DND-41 (cell line): Measurements from ENCODE around the gene ATF6.

Experiments used
- ATAC-seq: fragments of 200-7000 bp; cut with Tn5 transposase; 3 replicates; pipeline ENCODE4 v1.9.1; 2021; ENCODE audit warnings: low read depth; ENCODE audit not compliant: insufficient read depth
- DNase-seq: peaks from one replicate; pipeline ENCODE4 v3.0.0-alpha.2; 2020
- H2AFZ ChIP-seq: 2 replicates; pipeline ENCODE4 v1.6.0; 2012; ENCODE audit warnings: low read depth, low read length
- H3K27ac ChIP-seq: 2 replicates; pipeline ENCODE4 v1.5.1; 2012; ENCODE audit warnings: low read length, inconsistent platforms
- H3K27me3 ChIP-seq: fragments of 200-600 bp; sonication (generic); 2 replicates; pipeline ENCODE4 v1.6.0; 2012; ENCODE audit warnings: low read length, mild to moderate bottlenecking, inconsistent platforms; ENCODE audit not compliant: insufficient read depth, poor library complexity
- H3K36me3 ChIP-seq: 2 replicates; pipeline ENCODE4 v1.5.1; 2012; ENCODE audit warnings: low read length, inconsistent platforms; ENCODE audit not compliant: insufficient read depth
- H3K4me1 ChIP-seq: 2 replicates; pipeline ENCODE4 v1.5.1; 2012; ENCODE audit warnings: mild to moderate bottlenecking, low read length; ENCODE audit not compliant: insufficient read depth
- H3K4me2 ChIP-seq: 2 replicates; pipeline ENCODE4 v1.6.0; 2012; ENCODE audit warnings: mild to moderate bottlenecking, moderate library complexity, low read length, inconsistent platforms; ENCODE audit not compliant: insufficient read depth
- H3K4me3 ChIP-seq, 2 experiments: fragments of 200-600 bp in 1 of 2; shearing (Covaris generic) in 1 of 2; 2 replicates each; pipeline ENCODE4 v1.5.1; 2012 to 2016; ENCODE audit warnings: inconsistent platforms in 2 of 2, low read length in 2 of 2, mild to moderate bottlenecking in 2 of 2, low read depth in 1 of 2, moderate library complexity in 1 of 2
- H3K79me2 ChIP-seq: 2 replicates; pipeline ENCODE4 v1.6.0; 2012; ENCODE audit warnings: low read length, inconsistent platforms; ENCODE audit not compliant: insufficient read depth
- H3K9ac ChIP-seq: 2 replicates; pipeline ENCODE4 v1.6.0; 2012; ENCODE audit warnings: low read depth, mild to moderate bottlenecking, inconsistent platforms, low read length, moderate library complexity
- H3K9me3 ChIP-seq: 2 replicates; pipeline ENCODE4 v1.5.1; 2012; ENCODE audit warnings: low read length, moderate library complexity, mild to moderate bottlenecking, inconsistent platforms; ENCODE audit not compliant: insufficient read depth, severe bottlenecking
- H4K20me1 ChIP-seq: 2 replicates; pipeline ENCODE4 v1.6.0; 2012; ENCODE audit warnings: low read length; ENCODE audit not compliant: insufficient read depth
- CTCF ChIP-seq: IDR thresholded peaks from 2 replicates; pipeline ENCODE4 v1.5.1; 2012; ENCODE audit warnings: borderline replicate concordance, low read length, moderate library complexity, mild to moderate bottlenecking; ENCODE audit not compliant: poor library complexity, severe bottlenecking; ENCODE audit errors: extremely low read depth
- EZH2 ChIP-seq: IDR thresholded peaks from 3 replicates; pipeline ENCODE4 v1.6.1; 2012; ENCODE audit warnings: borderline replicate concordance, low read depth, mild to moderate bottlenecking, moderate library complexity, low read length, inconsistent platforms; ENCODE audit not compliant: severe bottlenecking

Gene ATF6

GRCh38 chr1:162006081-162006480 lies 240.0 kb downstream of the ATF6 start:
- H3K9ac ChIP-seq, result no peak overlapping the region
- TF ChIP-seq CTCF (no peak), EZH2 (no peak)
- H3K27me3 ChIP-seq, result peaks cover 10% of the 10 kb centered on the region
- DNase-seq (no peak), ATAC-seq (no peak)
- H3K4me2 ChIP-seq, result no peak overlapping the region
- H3K4me3 ChIP-seq, result no peak overlapping the region
- no peaks in the 10 kb centered on the region for H3K36me3 ChIP-seq
- no peaks in the 10 kb centered on the region for H3K79me2 ChIP-seq
- no peaks in the 10 kb centered on the region for H4K20me1 ChIP-seq
- no peaks in the 10 kb centered on the region for H3K4me1 ChIP-seq
- H3K27ac ChIP-seq, result no peak overlapping the region
- H3K9me3 ChIP-seq, result no peaks in the 10 kb centered on the region
- H2AFZ ChIP-seq, result no peak overlapping the region

GRCh38 chr1:162007466-162007865 lies 241.3 kb downstream of the ATF6 start:
- H3K4me1 ChIP-seq, result no peaks in the 10 kb centered on the region
- ATAC-seq, result no peak

GRCh38 chr1:162008799-162009198 lies 242.7 kb downstream of the ATF6 start:
- Histone ChIP-seq H3K27me3 (peaks cover 10% of the 10 kb centered on the region), H3K36me3 (no peaks in the 10 kb centered on the region), H3K27ac (no peak overlapping the region), H4K20me1 (no peaks in the 10 kb centered on the region), H3K4me2 (no peak overlapping the region), H3K9me3 (no peaks in the 10 kb centered on the region), H3K4me3 (no peak overlapping the region), H3K79me2 (no peaks in the 10 kb centered on the region), H2AFZ (no peak overlapping the region), H3K4me1 (no peaks in the 10 kb centered on the region), H3K9ac (no peak overlapping the region)
- DNase-seq (no peak), ATAC-seq (no peak)
- TF ChIP-seq CTCF, result no peak
- TF ChIP-seq EZH2, result no peak

More at GRCh38 chr1:162007466-162007865, 241.3 kb downstream of the ATF6 start:
- Histone ChIP-seq H3K4me2 (no peak overlapping the region), H4K20me1 (no peaks in the 10 kb centered on the region), H3K27me3 (peaks cover 10% of the 10 kb centered on the region), H2AFZ (no peak overlapping the region), H3K79me2 (no peaks in the 10 kb centered on the region), H3K36me3 (no peaks in the 10 kb centered on the region), H3K27ac (no peak overlapping the region), H3K4me3 (no peak overlapping the region), H3K9ac (no peak overlapping the region), H3K9me3 (no peaks in the 10 kb centered on the region)
- DNase-seq, result no peak
- TF ChIP-seq CTCF (no peak), EZH2 (no peak)
